Keratinocyte (primary cell): Measurements from ENCODE around the gene CA11. TPM values are rescaled to one million over a fixed set of nuclear protein-coding genes. Genes with fewer than 3 reads are reported as not detected.
A peak's percentile ranks its signal among the peaks of the same experiment; 100 is the strongest.

ENCODE experiments used
- DNase-seq: peaks from one replicate; pipeline ENCODE4 v3.0.0-alpha.2; 2011; ENCODE audit warnings: low read depth, missing footprints, low spot score
- FAIRE-seq: peaks from 2 replicates; lab custom pipeline; 2011; peaks lifted over from hg19 to GRCh38; lab: Jason Lieb, UNC
- H2AFZ ChIP-seq: 2 replicates; pipeline ENCODE4 v1.6.0; 2012; ENCODE audit warnings: low read length, control low read depth, inconsistent platforms; ENCODE audit not compliant: control insufficient read depth
- H3K27ac ChIP-seq: 2 replicates; pipeline ENCODE4 v1.5.1; 2011; ENCODE audit warnings: low read length; ENCODE audit not compliant: control insufficient read depth, insufficient read depth
- H3K27me3 ChIP-seq: 3 replicates; pipeline ENCODE4 v1.6.0; 2011; ENCODE audit warnings: low read length; ENCODE audit not compliant: control insufficient read depth, insufficient read depth; ENCODE audit errors: extremely low read depth
- H3K36me3 ChIP-seq, 2 experiments: 2 replicates in 1 of 2; 3 replicates in 1 of 2; pipeline ENCODE4 v1.5.1; 2011; ENCODE audit warnings: low read length in 2 of 2, mild to moderate bottlenecking in 1 of 2; ENCODE audit not compliant: control insufficient read depth in 2 of 2, insufficient read depth in 2 of 2; ENCODE audit errors: extremely low read depth in 1 of 2
- H3K4me1 ChIP-seq: 3 replicates; pipeline ENCODE4 v1.5.1; 2011; ENCODE audit warnings: low read length; ENCODE audit not compliant: control insufficient read depth, insufficient read depth; ENCODE audit errors: extremely low read depth
- H3K4me2 ChIP-seq: 3 replicates; pipeline ENCODE4 v1.6.0; 2011; ENCODE audit warnings: low read depth, low read length; ENCODE audit not compliant: control insufficient read depth, insufficient read depth; ENCODE audit errors: extremely low read depth
- H3K4me3 ChIP-seq, 3 experiments: fragments of 200-600 bp in 1 of 3; sonication (generic) in 1 of 3; 2 replicates in 2 of 3; 3 replicates in 1 of 3; pipeline ENCODE4 v1.5.1; 2011 to 2016; ENCODE audit warnings: low read length in 3 of 3, mild to moderate bottlenecking in 3 of 3, control low read depth in 2 of 3, inconsistent platforms in 1 of 3, low read depth in 1 of 3, mixed read lengths in 1 of 3, mixed run types in 1 of 3, moderate library complexity in 1 of 3; ENCODE audit not compliant: control insufficient read depth in 2 of 3, insufficient read depth in 2 of 3; ENCODE audit errors: extremely low read depth in 1 of 3
- H3K79me2 ChIP-seq: 2 replicates; pipeline ENCODE4 v1.6.0; 2012; ENCODE audit warnings: low read length; ENCODE audit not compliant: control insufficient read depth, insufficient read depth
- H3K9ac ChIP-seq: 3 replicates; pipeline ENCODE4 v1.6.0; 2011; ENCODE audit warnings: low read length; ENCODE audit not compliant: control insufficient read depth, insufficient read depth; ENCODE audit errors: extremely low read depth
- H3K9me1 ChIP-seq: 3 replicates; pipeline ENCODE4 v1.6.0; 2011; ENCODE audit warnings: low read length; ENCODE audit not compliant: control insufficient read depth, insufficient read depth; ENCODE audit errors: extremely low read depth
- H3K9me3 ChIP-seq: 2 replicates; pipeline ENCODE4 v1.5.1; 2012; ENCODE audit warnings: low read depth, low read length; ENCODE audit not compliant: control insufficient read depth
- H4K20me1 ChIP-seq: 3 replicates; pipeline ENCODE4 v1.6.0; 2011; ENCODE audit warnings: low read length; ENCODE audit not compliant: control insufficient read depth, insufficient read depth; ENCODE audit errors: extremely low read depth
- CTCF ChIP-seq, 3 experiments: IDR thresholded peaks in 1 of 3; conservative IDR thresholded peaks in 1 of 3; optimal IDR thresholded peaks in 1 of 3; 2 replicates in 2 of 3; 3 replicates in 1 of 3; pipeline versions ENCODE3 to v1.5.1; 2011; ENCODE audit warnings: low read length in 3 of 3, mild to moderate bottlenecking in 3 of 3, moderate library complexity in 2 of 3, control low read depth in 1 of 3, inconsistent platforms in 1 of 3; ENCODE audit not compliant: insufficient read depth in 2 of 3; ENCODE audit errors: extremely low read depth in 1 of 3
- EZH2 ChIP-seq: IDR thresholded peaks from one replicate; pipeline ENCODE4 v1.6.1; 2012; ENCODE audit warnings: inconsistent platforms, mild to moderate bottlenecking, low read length, moderate library complexity
- dilution Hi-C: fragments of 300-500 bp; cut with MboI; formaldehyde crosslinking; loops from one replicate; pipeline ENCODE4 v1.7.0; 2020; ENCODE audit warnings: low sequenced_read_pairs; ENCODE audit not compliant: extremely low pct_ligation_motif_present
- polyA plus RNA-seq, 5 experiments: library from polyadenylated mRNA; depleted of rRNA in 3 of 5; stranded (reverse) in 3 of 5; stranded (forward) in 1 of 5; unstranded in 1 of 5; fragments of >200 nt; gene quantifications; 1 replicate in 1 of 5; 2 replicates in 3 of 5; 3 replicates in 1 of 5; pipeline versions ENCODE4 v1.2.1 to v1.2.3, GENCODE V29; 2011 to 2012; ENCODE audit warnings: missing spikeins in 2 of 5, low read depth in 1 of 5, low replicate concordance in 1 of 5

CA11 gene
- polyA plus RNA-seq, 1 donor (not counting 4 experiments of a cell fraction or from before 2014, with no cell fraction given), result 1.6 TPM

GRCh38 chr19:48634424-48635262 is 11.3 kb downstream of the CA11 start:
- Histone ChIP-seq H2AFZ (peak overlapping the region; percentile 78), H3K4me2 (peak overlapping the region; percentile 86), H3K4me3 (peak overlapping the region in 2 of 3 experiments; percentile 32 to 59), H3K9ac (peak overlapping the region; percentile 57), H3K36me3 (no peaks in the 10 kb centered on the region), H3K4me1 (peaks cover 55% of the 10 kb centered on the region), H3K9me1 (no peaks in the 10 kb centered on the region), H3K27ac (peak overlapping the region; percentile 82), H3K27me3 (no peaks in the 10 kb centered on the region), H4K20me1 (no peaks in the 10 kb centered on the region), H3K9me3 (no peaks in the 10 kb centered on the region), H3K79me2 (no peaks in the 10 kb centered on the region)
- FAIRE-seq, result peak; percentile 77
- dilution Hi-C loops, result no loop called here
- TF ChIP-seq EZH2 (no peak), CTCF (optimal IDR thresholded peaks at IDR 0.05 in 1 of 3, IDR thresholded peaks at IDR 0.05 in 1 of 3, conservative IDR thresholded peaks at IDR 0.05 in 1 of 3; ENCODE audit: extremely low read depth in 1 of 3, insufficient read depth in 2 of 3, low read length in 3 of 3) (no peak)
- peak; percentile 84 for DNase-seq

DNA sequence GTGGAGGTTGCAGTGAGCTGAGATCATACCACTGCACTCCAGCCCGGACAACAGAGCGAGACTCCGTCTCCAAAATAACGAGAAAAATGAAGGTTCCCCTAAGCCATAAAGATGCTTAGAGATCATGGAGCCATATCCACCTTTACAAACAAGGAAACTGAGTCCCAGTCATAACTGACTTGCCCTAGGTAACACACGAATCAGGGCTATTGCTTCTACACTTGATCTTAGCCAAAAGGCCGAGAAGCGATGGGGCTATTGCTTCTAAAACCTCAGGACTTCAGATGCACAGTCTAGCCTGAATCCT is 12.0 kb downstream of the CA11 start:
- Histone ChIP-seq H3K9me1 (no peaks in the 10 kb centered on the region), H3K4me1 (peaks cover 51% of the 10 kb centered on the region), H3K27me3 (no peaks in the 10 kb centered on the region), H3K9ac (peak overlapping the region; percentile 48), H3K4me2 (peak overlapping the region; percentile 77), H3K36me3 (no peaks in the 10 kb centered on the region), H3K4me3 (peak overlapping the region in 2 of 3 experiments; percentile 1 to 13), H4K20me1 (no peaks in the 10 kb centered on the region), H3K79me2 (no peaks in the 10 kb centered on the region), H3K9me3 (no peaks in the 10 kb centered on the region), H2AFZ (peak overlapping the region; percentile 78), H3K27ac (peak overlapping the region; percentile 56)
- TF ChIP-seq CTCF (optimal IDR thresholded peaks at IDR 0.05 in 1 of 3, IDR thresholded peaks at IDR 0.05 in 1 of 3, conservative IDR thresholded peaks at IDR 0.05 in 1 of 3; ENCODE audit: extremely low read depth in 1 of 3, insufficient read depth in 2 of 3, low read length in 3 of 3) (no peak), EZH2 (no peak)
- DNase-seq, result no peak
- dilution Hi-C loops, result no loop called here
- FAIRE-seq, result no peak
